Activated CD8-positive, alpha-beta memory T cell treated with anti-CD3 and anti-CD28 coated beads for 48 hours (primary cell): Measurements from ENCODE around the gene KCNJ13.
"Not testable (repeated sequence)": the region's sequence is repeated elsewhere in the genome, so short reads cannot be mapped to it uniquely, and the experiment has no call there.

Experiments used
- DNase-seq, 3 experiments: peaks; one replicate each; pipeline ENCODE4 v3.0.0-alpha.2; 2020; ENCODE audit warnings: low read depth in 2 of 3, low spot score in 2 of 3

The KCNJ13 gene

GRCh38 chr2:232767866-232768265 is 8.5 kb downstream of the KCNJ13 start:
- DNase-seq = no peak

DNA sequence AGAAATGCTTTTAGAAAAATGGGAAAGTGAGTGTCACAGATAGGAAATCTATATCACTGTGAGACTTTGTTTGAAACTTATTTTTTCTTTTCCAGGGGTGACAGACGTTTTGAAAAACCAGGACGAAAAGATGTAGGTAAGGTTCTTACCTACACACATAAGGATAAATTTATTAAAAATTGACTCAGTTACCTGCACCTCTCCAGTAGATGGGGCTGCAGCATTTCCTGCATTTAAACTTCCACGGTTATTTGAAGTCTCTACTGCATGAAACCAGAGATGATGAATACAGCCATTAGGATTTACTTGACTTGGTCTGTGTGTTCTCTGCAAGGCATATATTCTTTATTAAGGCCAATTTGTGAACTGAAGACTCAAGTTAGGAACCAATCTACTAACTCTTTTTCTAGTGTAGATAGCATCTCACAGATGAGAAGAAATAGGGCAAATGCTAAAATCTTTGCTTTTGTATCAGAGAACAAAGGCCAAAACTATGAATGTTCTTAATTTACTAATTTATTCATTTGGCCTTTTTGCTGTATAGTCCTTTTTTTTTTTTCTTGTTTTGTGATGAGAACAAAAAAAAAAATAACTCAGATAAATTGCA is 15.0 kb downstream of the KCNJ13 start:
- no peak for DNase-seq

- no peak for DNase-seq
Observed at GRCh38 chr2:232757905-232758304, 18.5 kb downstream of the KCNJ13 start.

GRCh38 chr2:232750135-232750671 is 26.2 kb downstream of the KCNJ13 start:
- no peak for DNase-seq

DNA sequence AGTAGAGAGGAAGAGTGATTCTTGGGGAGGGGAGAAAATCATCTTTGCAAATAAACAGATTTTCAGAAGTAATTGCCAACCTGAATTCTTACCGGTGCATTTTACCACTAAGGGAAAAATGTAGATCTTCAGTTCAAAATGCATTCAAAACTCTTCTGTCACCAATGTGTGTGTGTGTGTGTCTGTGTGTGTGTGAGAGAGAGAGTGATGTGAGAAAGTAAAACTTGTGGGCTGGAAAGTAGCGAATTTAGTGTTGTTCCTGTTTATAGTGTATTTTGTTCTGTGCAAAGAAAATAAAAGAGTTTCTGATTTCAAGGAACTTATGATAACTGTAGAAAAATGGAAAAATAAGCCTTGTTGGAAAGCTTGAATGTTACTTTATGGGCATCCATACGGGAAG is 27.0 kb downstream of the KCNJ13 start:
- no peak for DNase-seq

DNA sequence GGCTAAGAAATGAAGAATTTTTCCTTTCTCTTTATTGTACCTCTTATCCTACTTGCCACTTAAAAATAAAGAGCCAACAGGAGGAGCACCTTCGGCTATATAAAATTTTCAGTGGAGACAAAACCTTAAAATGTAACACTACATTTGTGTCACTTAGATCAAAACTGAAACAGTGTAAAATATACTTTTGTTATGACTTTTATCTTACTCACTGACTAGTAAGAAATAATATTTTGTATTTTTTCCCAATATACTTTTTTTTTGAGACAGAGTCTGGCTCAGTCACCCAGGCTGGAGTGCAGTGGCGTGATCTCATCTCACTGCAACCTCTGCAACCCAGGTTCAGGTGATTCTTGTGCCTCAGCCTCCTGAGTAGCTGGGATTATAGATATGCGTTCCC is 28.3 kb downstream of the KCNJ13 start:
- no peak for DNase-seq

DNA sequence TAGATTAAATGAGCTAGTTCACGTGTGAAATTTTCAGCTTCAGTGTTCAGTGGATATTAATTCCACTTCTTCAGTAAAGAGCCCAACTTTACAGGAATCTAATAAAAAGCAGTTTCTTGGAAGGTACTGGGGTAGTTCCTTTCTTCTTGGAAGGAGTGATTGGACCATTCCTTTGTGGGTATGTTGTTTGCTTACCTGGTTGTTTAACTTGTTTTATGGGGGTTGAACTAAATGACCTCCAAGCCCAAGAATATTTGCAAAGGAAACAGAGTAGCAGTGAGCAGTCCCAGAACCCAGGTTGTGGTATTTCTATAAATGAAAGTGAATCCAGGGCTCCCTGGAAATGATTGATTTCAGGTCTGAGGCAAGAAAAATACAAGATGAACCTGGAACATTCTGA is 31.4 kb downstream of the KCNJ13 start:
- DNase-seq = no peak

GRCh38 chr2:232741972-232742371 is 34.4 kb downstream of the KCNJ13 start:
- no peak for DNase-seq

- no peak for DNase-seq
Observed at GRCh38 chr2:232741294-232741693, 35.1 kb downstream of the KCNJ13 start.

DNA sequence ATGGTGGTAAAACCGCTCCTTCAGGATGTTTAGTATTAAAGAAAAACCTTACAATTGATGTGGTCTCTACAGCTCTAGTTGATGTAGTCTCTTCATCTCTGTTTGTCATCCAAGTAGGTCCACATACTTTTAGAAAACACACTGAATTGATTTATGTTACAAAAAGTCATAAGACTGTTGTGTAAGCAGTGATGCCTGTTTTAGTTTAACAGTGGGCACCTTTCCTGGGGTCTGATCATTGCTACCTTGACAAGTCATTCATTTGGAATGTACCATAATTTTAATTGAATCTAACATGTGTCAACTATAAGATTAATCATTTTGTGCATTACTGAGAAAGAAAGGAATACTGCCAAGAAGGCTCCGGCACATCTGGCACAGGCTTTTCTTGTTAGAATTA is 44.9 kb downstream of the KCNJ13 start:
- DNase-seq = no peak

DNA sequence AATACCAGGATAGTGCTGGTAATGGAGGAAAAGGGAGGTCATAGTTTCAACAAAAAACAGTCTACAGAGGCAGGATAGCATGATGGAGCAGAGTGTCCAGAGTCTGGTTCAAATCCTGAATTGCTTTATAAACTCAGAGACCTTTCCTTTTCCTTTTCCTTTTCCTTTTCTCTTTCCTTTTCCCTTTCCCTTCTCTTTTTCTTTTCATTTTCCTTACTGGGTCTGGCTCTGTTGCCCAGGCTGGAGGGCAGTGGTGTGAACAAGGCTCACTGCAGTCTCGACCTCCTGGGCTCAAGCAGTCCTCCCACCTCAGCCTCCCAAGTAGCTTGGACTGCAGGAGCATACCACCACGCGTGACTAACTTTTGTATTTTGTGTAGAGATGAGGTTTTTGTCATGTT is 47.6 kb downstream of the KCNJ13 start:
- DNase-seq = no peak

- no peak for DNase-seq
Observed at GRCh38 chr2:232723027-232723426, 53.3 kb downstream of the KCNJ13 start.

DNA sequence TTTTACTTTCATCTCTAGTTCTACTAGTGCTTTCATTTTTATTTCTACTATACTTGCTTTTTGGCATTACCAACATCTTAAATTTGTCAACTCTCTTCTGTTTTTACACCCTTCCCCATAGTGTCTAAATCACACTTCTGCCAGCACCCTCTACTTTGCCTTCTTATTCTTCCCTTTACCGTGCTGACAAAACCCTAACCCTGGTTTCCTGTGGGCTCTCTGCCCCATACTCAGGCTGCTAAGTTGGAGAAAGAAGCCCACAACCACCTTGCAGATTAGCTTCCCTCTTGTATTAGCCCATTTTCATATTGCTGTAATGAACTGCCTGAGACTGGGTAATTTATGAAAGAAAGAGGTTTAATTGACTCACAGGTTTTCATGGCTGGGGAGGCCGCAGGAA is 54.5 kb downstream of the KCNJ13 start:
- no peak for DNase-seq

- DNase-seq = no peak
Observed at GRCh38 chr2:232721261-232721660, 55.1 kb downstream of the KCNJ13 start.

DNA sequence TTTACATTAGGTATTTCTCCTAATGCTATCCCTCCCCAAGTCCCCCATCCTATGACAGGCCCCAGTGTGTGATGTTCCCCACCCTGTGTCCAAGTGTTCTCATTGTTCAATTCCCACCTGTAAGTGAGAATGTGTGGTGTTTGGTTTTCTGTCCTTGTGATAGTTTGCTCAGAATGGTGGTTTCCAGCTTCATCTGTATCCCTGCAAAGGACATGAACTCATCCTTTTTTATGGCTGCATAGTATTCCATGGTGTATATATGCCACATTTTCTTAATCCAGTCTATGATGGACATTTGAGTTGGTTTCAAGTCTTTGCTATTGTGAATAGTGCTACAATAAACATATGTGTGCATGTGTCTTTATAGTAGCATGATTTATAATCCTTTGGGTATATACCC is 56.3 kb downstream of the KCNJ13 start:
- not testable (repeated sequence) for DNase-seq
